GM23248 (cell line): ENCODE data around the gene TEX261. TPM values are rescaled to one million over a fixed set of nuclear protein-coding genes. Genes with fewer than 3 reads are reported as not detected.

Source experiments
- DNase-seq: peaks from one replicate; pipeline ENCODE4 v3.0.0-alpha.2; 2015
- H2AFZ ChIP-seq: fragments of 200-600 bp; sonication (generic); 2 replicates; pipeline ENCODE4 v1.6.1; 2016; ENCODE audit warnings: antibody characterized with exemption
- H3F3A ChIP-seq: fragments of 200-600 bp; sonication (generic); 2 replicates; pipeline ENCODE4 v1.6.1; 2016; ENCODE audit warnings: mild to moderate bottlenecking, antibody characterized with exemption, mixed run types; ENCODE audit not compliant: insufficient read depth
- H3K27ac ChIP-seq: fragments of 200-600 bp; sonication (generic); 2 replicates; pipeline ENCODE4 v1.5.1; 2016; ENCODE audit warnings: mild to moderate bottlenecking
- H3K27me3 ChIP-seq: fragments of 200-600 bp; sonication (generic); replicated peaks from 2 replicates; pipeline ENCODE4 v1.6.1; 2016; ENCODE audit warnings: mild to moderate bottlenecking; ENCODE audit not compliant: insufficient read depth
- H3K36me3 ChIP-seq: fragments of 200-600 bp; sonication (generic); 2 replicates; pipeline ENCODE4 v1.6.1; 2016; ENCODE audit warnings: low read depth, mild to moderate bottlenecking
- H3K4me1 ChIP-seq: fragments of 200-600 bp; sonication (generic); 2 replicates; pipeline ENCODE4 v1.6.1; 2016; ENCODE audit warnings: mild to moderate bottlenecking; ENCODE audit not compliant: insufficient read depth
- H3K4me2 ChIP-seq: fragments of 200-600 bp; sonication (generic); one replicate; pipeline ENCODE4 v1.6.1; 2016; ENCODE audit warnings: mild to moderate bottlenecking; ENCODE audit not compliant: unreplicated experiment
- H3K4me3 ChIP-seq: fragments of 200-600 bp; sonication (generic); 2 replicates; pipeline ENCODE4 v1.5.1; 2016; ENCODE audit warnings: mild to moderate bottlenecking
- H3K79me2 ChIP-seq: fragments of 200-600 bp; sonication (generic); 2 replicates; pipeline ENCODE4 v1.6.1; 2016; ENCODE audit warnings: mild to moderate bottlenecking; ENCODE audit not compliant: insufficient read depth
- H3K9ac ChIP-seq: fragments of 200-600 bp; sonication (generic); 2 replicates; pipeline ENCODE4 v1.6.1; 2016; ENCODE audit warnings: mild to moderate bottlenecking
- H3K9me2 ChIP-seq: fragments of 200-600 bp; sonication (generic); 2 replicates; pipeline ENCODE4 v1.6.1; 2016; ENCODE audit warnings: mixed run types, mild to moderate bottlenecking, moderate library complexity; ENCODE audit not compliant: insufficient read depth
- H3K9me3 ChIP-seq: fragments of 200-600 bp; sonication (generic); one replicate; pipeline ENCODE4 v1.6.1; 2017; ENCODE audit warnings: low read depth
- H4K20me1 ChIP-seq: fragments of 200-600 bp; sonication (generic); 2 replicates; pipeline ENCODE4 v1.6.0; 2016; ENCODE audit not compliant: insufficient read depth
- EZH2 ChIP-seq: fragments of 200-600 bp; sonication (generic); IDR thresholded peaks from 2 replicates; pipeline ENCODE4 v1.6.1; 2018; ENCODE audit warnings: antibody characterized with exemption, mild to moderate bottlenecking; ENCODE audit not compliant: insufficient read depth, poor library complexity, severe bottlenecking
- EZH2phosphoT487 ChIP-seq: fragments of 200-600 bp; sonication (generic); IDR thresholded peaks from 2 replicates; pipeline ENCODE4 v1.6.1; 2018; ENCODE audit warnings: antibody characterized with exemption, moderate library complexity, mild to moderate bottlenecking, low read depth; ENCODE audit not compliant: insufficient read depth
- WGBS, 2 experiments: methylation state at CpG; one replicate each; pipeline ENCODE4 v1.1.6; 2015 to 2017; ENCODE audit warnings: low lambda C conversion rate in 2 of 2, low coverage in 1 of 2; ENCODE audit errors: missing lambda C conversion rate in 2 of 2; 5-methylcytosine and 5-hydroxymethylcytosine counted together
- in situ Hi-C: fragments of 300-500 bp; cut with MboI; formaldehyde crosslinking; loops from 2 replicates; pipeline ENCODE4 v1.15.0; 2020
- polyA plus RNA-seq: library from polyadenylated mRNA; unstranded; fragments of >200 nt; fragmentation: Nextera tagmentation; extraction: Ambion mirVana; gene quantifications from 2 replicates; pipeline ENCODE4 v1.2.1, GENCODE V29; 2016
- total RNA-seq: library from RNA; depleted of rRNA; stranded (reverse); fragments of >200 nt; shearing (Covaris generic); gene quantifications from 2 replicates; pipeline ENCODE4 v1.2.3, GENCODE V29; 2014

TEX261 gene
- total and polyA plus RNA-seq, 2 experiments from 2014 or later: 54.1 to 64.1 TPM

DNA sequence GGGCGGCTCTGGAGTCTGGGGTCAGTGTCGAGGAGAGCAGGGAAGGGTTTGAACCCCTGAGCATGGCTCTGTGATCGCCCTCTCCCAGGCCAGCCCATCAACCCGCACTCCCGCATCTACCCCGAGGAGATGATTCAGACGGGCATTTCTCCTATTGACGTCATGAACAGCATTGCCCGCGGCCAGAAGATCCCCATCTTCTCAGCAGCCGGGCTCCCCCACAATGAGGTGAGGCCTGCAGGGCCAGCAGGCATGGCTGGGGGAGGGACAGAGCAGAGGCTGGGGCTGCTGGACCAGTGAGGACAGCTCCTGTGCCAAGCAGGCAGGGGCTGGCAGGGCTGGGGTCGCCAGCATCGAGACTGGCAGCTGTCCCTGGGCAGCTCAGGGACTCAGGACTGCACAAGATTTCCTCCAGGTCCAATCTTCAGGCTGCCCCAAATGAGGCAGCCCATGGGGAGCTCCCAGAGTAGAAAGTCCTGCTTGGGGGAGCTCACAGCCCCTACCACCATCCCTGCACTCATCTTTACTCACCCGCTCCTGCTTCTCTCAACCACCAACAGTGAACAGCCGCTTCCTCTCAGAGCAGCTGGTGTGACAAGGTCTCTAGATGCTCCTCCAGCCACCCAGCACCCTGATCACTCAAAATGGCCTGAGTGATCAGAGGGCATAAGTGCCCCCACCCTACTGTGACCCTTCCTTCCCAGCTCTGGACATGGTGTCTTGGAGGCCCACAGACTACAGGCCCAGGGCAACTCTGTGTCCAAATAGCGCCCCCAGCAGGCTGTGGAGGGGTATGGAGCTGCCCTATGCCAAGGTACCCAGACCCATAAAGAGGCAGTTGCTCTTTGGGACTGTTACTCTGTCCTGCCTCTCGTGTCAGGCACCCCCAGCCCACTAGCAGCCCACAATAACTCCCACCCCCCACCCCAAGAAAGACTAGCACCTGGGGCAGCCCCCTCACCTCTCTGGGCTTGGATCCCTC, 34.5 kb downstream of the TEX261 start:
- Histone ChIP-seq H3K36me3 (no peaks in the 10 kb centered on the region), H3F3A (no peaks in the 10 kb centered on the region), H4K20me1 (no peaks in the 10 kb centered on the region), H3K27me3 (peaks cover 29% of the 10 kb centered on the region; the same call in 1 of the 2 replicates), H3K9me3 (no peaks in the 10 kb centered on the region), H3K27ac (no peak overlapping the region), H3K4me2 (no peak overlapping the region), H3K9ac (no peak overlapping the region), H3K79me2 (no peaks in the 10 kb centered on the region), H3K9me2 (no peaks in the 10 kb centered on the region), H2AFZ (no peak overlapping the region), H3K4me3 (no peak overlapping the region), H3K4me1 (no peaks in the 10 kb centered on the region)
- DNase-seq: no peak
- 73 to 77% methylated on average over 15 to 17 of the region's 17 CpGs for WGBS, 2 experiments
- TF ChIP-seq EZH2: no peak
- TF ChIP-seq EZH2phosphoT487: no peak
- in situ Hi-C loops: loop anchor here (25.0 kb wide), 1 partner anchor 648 kb away; the partner anchor contains the start of gene FAM136A

DNA sequence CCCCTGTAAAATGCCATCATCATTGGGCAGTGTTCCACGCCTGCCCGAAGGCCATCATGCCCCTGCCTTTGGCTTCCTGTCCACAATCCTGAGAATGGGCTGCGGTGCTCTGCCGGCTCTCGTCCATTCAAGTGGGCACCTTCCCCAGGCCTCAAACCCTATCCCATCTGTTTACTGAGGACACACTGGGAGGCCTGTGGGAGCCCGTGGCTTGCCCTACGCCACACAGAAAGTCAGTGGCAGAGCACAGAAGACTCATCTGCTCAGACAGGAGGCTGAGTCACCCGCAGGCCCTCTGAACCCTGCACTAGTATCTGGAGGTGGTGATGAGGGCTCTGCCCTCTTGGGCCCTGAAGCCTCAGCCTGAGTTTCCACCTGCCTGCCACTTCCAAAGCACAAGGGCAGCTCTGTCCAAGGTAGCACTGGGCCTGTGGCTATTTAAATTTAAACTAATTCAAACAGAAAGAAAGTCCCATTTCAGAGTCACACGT, 35.4 kb downstream of the TEX261 start:
- no peak for DNase-seq
- Histone ChIP-seq H3K9ac (no peak overlapping the region), H3K9me3 (no peaks in the 10 kb centered on the region), H3F3A (no peaks in the 10 kb centered on the region), H3K9me2 (no peaks in the 10 kb centered on the region), H3K4me3 (no peak overlapping the region), H3K79me2 (no peaks in the 10 kb centered on the region), H3K36me3 (no peaks in the 10 kb centered on the region), H3K4me1 (no peaks in the 10 kb centered on the region), H3K4me2 (no peak overlapping the region), H3K27ac (no peak overlapping the region), H4K20me1 (no peaks in the 10 kb centered on the region), H3K27me3 (peaks cover 28% of the 10 kb centered on the region; the same call in 1 of the 2 replicates), H2AFZ (no peak overlapping the region)
- 58 to 75% methylated on average over 9 of the region's 9 CpGs for WGBS, 2 experiments
- no peak for TF ChIP-seq EZH2
- TF ChIP-seq EZH2phosphoT487: no peak
- in situ Hi-C loops: loop anchor here (25.0 kb wide), 1 partner anchor 647 kb away; the partner anchor contains the start of gene FAM136A

DNA sequence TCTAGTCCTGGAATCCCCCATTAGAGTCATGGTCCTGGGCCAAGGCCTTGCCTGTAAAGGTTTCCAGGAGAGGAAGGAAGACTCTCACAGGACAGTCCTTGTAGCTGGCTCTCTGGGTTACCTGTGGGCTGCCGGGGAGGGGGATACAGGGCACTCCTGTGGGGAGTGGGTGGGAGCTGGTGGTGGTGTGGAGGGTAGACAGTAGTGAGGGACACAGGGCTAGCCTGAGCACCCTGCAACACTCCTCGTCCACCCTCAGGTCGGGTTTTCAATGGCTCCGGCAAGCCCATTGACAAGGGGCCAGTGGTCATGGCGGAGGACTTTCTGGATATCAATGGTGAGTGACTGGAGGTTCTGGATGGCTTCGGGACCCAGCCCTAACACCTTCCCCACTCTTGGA, 35.9 kb downstream of the TEX261 start:
- no peak overlapping the region for H3K27ac ChIP-seq
- TF ChIP-seq EZH2phosphoT487: no peak
- TF ChIP-seq EZH2: no peak
- no peaks in the 10 kb centered on the region for H3K4me1 ChIP-seq
- 73 to 76% methylated on average over 5 to 6 of the region's 6 CpGs for WGBS, 2 experiments
- H3K79me2 ChIP-seq: no peaks in the 10 kb centered on the region
- no peak for DNase-seq
- H3K4me3 ChIP-seq: no peak overlapping the region
- H4K20me1 ChIP-seq: no peaks in the 10 kb centered on the region
- peaks cover 28% of the 10 kb centered on the region; the same call in 1 of the 2 replicates for H3K27me3 ChIP-seq
- in situ Hi-C loops: loop anchor here (25.0 kb wide), 1 partner anchor 646 kb away; the partner anchor contains the start of gene FAM136A
- H3K4me2 ChIP-seq: no peak overlapping the region
- no peaks in the 10 kb centered on the region for H3K9me3 ChIP-seq
- no peak overlapping the region for H2AFZ ChIP-seq
- H3K9me2 ChIP-seq: no peaks in the 10 kb centered on the region
- H3K9ac ChIP-seq: no peak overlapping the region
- H3F3A ChIP-seq: no peaks in the 10 kb centered on the region
- no peaks in the 10 kb centered on the region for H3K36me3 ChIP-seq

DNA sequence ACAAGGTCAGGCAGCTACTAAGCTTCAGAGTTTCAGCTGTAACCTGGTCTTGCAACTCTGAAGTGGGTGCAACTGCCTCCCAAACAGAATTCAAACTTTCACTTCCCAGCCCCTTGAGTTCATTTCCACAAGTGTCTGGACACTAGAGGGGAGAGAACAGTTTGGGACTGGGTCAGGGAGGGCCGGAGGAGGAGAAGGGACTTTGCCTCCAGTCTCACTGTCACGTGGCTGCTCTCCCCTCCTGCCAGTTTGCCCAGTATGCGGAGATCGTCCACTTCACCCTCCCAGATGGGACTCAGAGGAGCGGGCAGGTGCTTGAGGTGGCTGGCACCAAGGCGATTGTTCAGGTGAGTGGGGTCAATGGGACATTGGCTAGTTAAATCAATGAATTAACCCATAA, 36.9 kb downstream of the TEX261 start:
- no peaks in the 10 kb centered on the region for H3K9me2 ChIP-seq
- in situ Hi-C loops: loop anchor here (25.0 kb wide), 1 partner anchor 645 kb away; the partner anchor contains the start of gene FAM136A
- no peak overlapping the region for H2AFZ ChIP-seq
- H4K20me1 ChIP-seq: no peaks in the 10 kb centered on the region
- H3F3A ChIP-seq: no peaks in the 10 kb centered on the region
- no peak for DNase-seq
- WGBS, 2 experiments: 46 to 55% methylated on average over 6 of the region's 6 CpGs
- H3K9me3 ChIP-seq: no peaks in the 10 kb centered on the region
- no peak overlapping the region for H3K4me2 ChIP-seq
- TF ChIP-seq EZH2 (no peak), EZH2phosphoT487 (no peak)
- peaks cover 30% of the 10 kb centered on the region; the same call in 1 of the 2 replicates for H3K27me3 ChIP-seq
- H3K4me1 ChIP-seq: no peaks in the 10 kb centered on the region
- no peak overlapping the region for H3K4me3 ChIP-seq
- H3K27ac ChIP-seq: no peak overlapping the region
- H3K79me2 ChIP-seq: no peaks in the 10 kb centered on the region
- H3K9ac ChIP-seq: no peak overlapping the region
- H3K36me3 ChIP-seq: no peaks in the 10 kb centered on the region
